IPS-NIHi7 (cell line): ENCODE measurements around the gene INHBB.
"Not testable (repeated sequence)": the region's sequence is repeated elsewhere in the genome, so short reads cannot be mapped to it uniquely, and the experiment has no call there.

Source experiments
- DNase-seq: peaks from one replicate; pipeline ENCODE4 v3.0.0; 2012; ENCODE audit warnings: mixed read lengths; ENCODE audit errors: extremely low spot score

INHBB gene

GRCh38 chr2:120346026-120346666, at the start of gene INHBB:
Gene INHBB (plus strand): TSS chr2:120346136. CDS start chr2:120346189, 53 bp downstream.
- DNase-seq = peak; percentile 47

- DNase-seq = no peak
These were observed 47.6 kb upstream of the INHBB start for GRCh38 chr2:120298173-120298835.

GRCh38 chr2:120299004-120299403, 46.9 kb upstream of the INHBB start:
- DNase-seq = no peak

GRCh38 chr2:120299561-120299960, 46.4 kb upstream of the INHBB start:
- DNase-seq = no peak

GRCh38 chr2:120300385-120300784, 45.6 kb upstream of the INHBB start:
- no peak for DNase-seq

GRCh38 chr2:120301284-120301683, 44.7 kb upstream of the INHBB start:
- DNase-seq = no peak

- no peak for DNase-seq
These were observed 43.6 kb upstream of the INHBB start for GRCh38 chr2:120302301-120302700.

GRCh38 chr2:120303177-120303576, 42.8 kb upstream of the INHBB start:
- DNase-seq = no peak

GRCh38 chr2:120305296-120305695, 40.6 kb upstream of the INHBB start:
- DNase-seq = no peak

GRCh38 chr2:120305937-120306490, 39.9 kb upstream of the INHBB start:
- DNase-seq = no peak

- DNase-seq = no peak
These were observed 38.5 kb upstream of the INHBB start for GRCh38 chr2:120307482-120307881.

- no peak for DNase-seq
These were observed 37.7 kb upstream of the INHBB start for GRCh38 chr2:120308038-120308910.

- no peak for DNase-seq
These were observed 35.8 kb upstream of the INHBB start for GRCh38 chr2:120310136-120310535.

- DNase-seq = not testable (repeated sequence)
These were observed 35.1 kb upstream of the INHBB start for GRCh38 chr2:120310841-120311240.

GRCh38 chr2:120312076-120312475, 33.9 kb upstream of the INHBB start:
- DNase-seq = no peak

- DNase-seq = peak; percentile 81
These were observed 32.9 kb upstream of the INHBB start for GRCh38 chr2:120312860-120313694.

- no peak for DNase-seq
These were observed 32.0 kb upstream of the INHBB start for GRCh38 chr2:120313695-120314615.

GRCh38 chr2:120314690-120315366, 31.1 kb upstream of the INHBB start:
- DNase-seq = no peak

GRCh38 chr2:120315367-120316033, 30.4 kb upstream of the INHBB start:
- no peak for DNase-seq
